ENCODE results near the gene RAB15. TPM values are rescaled to one million over a fixed set of nuclear protein-coding genes. Genes with fewer than 3 reads are reported as not detected.

RAB15 gene
- total RNA-seq, 1 experiment from 2014 or later = 20.6 TPM

- Histone ChIP-seq H2AFZ (ENCODE audit: low read length) (no peak overlapping the region), H3K27ac (ENCODE audit: low read length) (no peak overlapping the region), H3F3A (ENCODE audit: low read length, unreplicated experiment) (no peaks in the 10 kb centered on the region), H3K9ac (ENCODE audit: low read length) (no peak overlapping the region), H4K20me1 (ENCODE audit: low read length) (no peaks in the 10 kb centered on the region), H3K4me3 (ENCODE audit: low read length) (no peak overlapping the region), H3K27me3 (ENCODE audit: low read length) (no peaks in the 10 kb centered on the region), H3K9me3 (ENCODE audit: low read length) (no peaks in the 10 kb centered on the region), H3K36me3 (ENCODE audit: low read depth, low read length) (no peaks in the 10 kb centered on the region), H3K4me2 (ENCODE audit: low read length) (no peak overlapping the region), H3K79me2 (ENCODE audit: low read length) (no peaks in the 10 kb centered on the region), H3K4me1 (ENCODE audit: insufficient read depth, low read length) (no peaks in the 10 kb centered on the region), H3K9me2 (replicated peaks; ENCODE audit: low read length) (no peaks in the 10 kb centered on the region)
- no peak for DNase-seq
- TF ChIP-seq EZH2phosphoT487 (IDR thresholded peaks at IDR 0.05; ENCODE audit: borderline replicate concordance, low read length) (no peak), EZH2 (IDR thresholded peaks at IDR 0.05; ENCODE audit: low read length, unreplicated experiment) (no peak), CTCF (conservative IDR thresholded peaks at IDR 0.05; ENCODE audit: low read depth, low read length) (no peak)
- ATAC-seq = no peak
- ChIA-PET POLR2A (ENCODE audit: unreplicated experiment) (no interaction called here), CTCF (no interaction called here)
- intact Hi-C loops (cut with micrococcal nuclease) = no loop called here
- BruUV-seq (replicated peaks) = no TSS peak
Measured at GRCh38 chr14:64955297-64955696, 16.8 kb downstream of the RAB15 start.

GRCh38 chr14:64954491-64955240 is 17.5 kb downstream of the RAB15 start:
- Histone ChIP-seq H3K9me3 (ENCODE audit: low read length) (no peaks in the 10 kb centered on the region), H3K4me3 (ENCODE audit: low read length) (no peak overlapping the region), H3K27me3 (ENCODE audit: low read length) (no peaks in the 10 kb centered on the region), H4K20me1 (ENCODE audit: low read length) (no peaks in the 10 kb centered on the region), H3K36me3 (ENCODE audit: low read depth, low read length) (no peaks in the 10 kb centered on the region), H3K27ac (ENCODE audit: low read length) (no peak overlapping the region), H3F3A (ENCODE audit: low read length, unreplicated experiment) (no peaks in the 10 kb centered on the region), H3K4me1 (ENCODE audit: insufficient read depth, low read length) (no peaks in the 10 kb centered on the region), H3K9me2 (replicated peaks; ENCODE audit: low read length) (no peaks in the 10 kb centered on the region), H2AFZ (ENCODE audit: low read length) (no peak overlapping the region), H3K9ac (ENCODE audit: low read length) (no peak overlapping the region), H3K79me2 (ENCODE audit: low read length) (no peaks in the 10 kb centered on the region), H3K4me2 (ENCODE audit: low read length) (no peak overlapping the region)
- intact Hi-C loops (cut with micrococcal nuclease) = no loop called here
- TF ChIP-seq EZH2 (IDR thresholded peaks at IDR 0.05; ENCODE audit: low read length, unreplicated experiment) = no peak
- no peak for TF ChIP-seq CTCF (conservative IDR thresholded peaks at IDR 0.05; ENCODE audit: low read depth, low read length)
- TF ChIP-seq EZH2phosphoT487 (IDR thresholded peaks at IDR 0.05; ENCODE audit: borderline replicate concordance, low read length) = no peak
- DNase-seq = no peak
- ChIA-PET POLR2A (ENCODE audit: unreplicated experiment) (no interaction called here), CTCF (no interaction called here)
- ATAC-seq = no peak
- BruUV-seq (replicated peaks) = no TSS peak

GRCh38 chr14:64953661-64954060 is 18.5 kb downstream of the RAB15 start:
- H3K36me3 ChIP-seq (ENCODE audit: low read depth, low read length) = no peaks in the 10 kb centered on the region
- H3K79me2 ChIP-seq (ENCODE audit: low read length) = no peaks in the 10 kb centered on the region
- H3K4me3 ChIP-seq (ENCODE audit: low read length) = no peak overlapping the region
- ChIA-PET CTCF (interaction anchor here (0.6 kb wide), 1 partner anchor 1589 kb away, joined by 5 read pairs; no protein-coding TSS in a partner anchor), POLR2A (ENCODE audit: unreplicated experiment) (no interaction called here)
- DNase-seq (no peak), ATAC-seq (no peak)
- intact Hi-C loops (cut with micrococcal nuclease) = no loop called here
- H3K4me2 ChIP-seq (ENCODE audit: low read length) = no peak overlapping the region
- no peaks in the 10 kb centered on the region for H3K9me3 ChIP-seq (ENCODE audit: low read length)
- H3K27me3 ChIP-seq (ENCODE audit: low read length) = no peaks in the 10 kb centered on the region
- no peaks in the 10 kb centered on the region for H4K20me1 ChIP-seq (ENCODE audit: low read length)
- no peaks in the 10 kb centered on the region for H3F3A ChIP-seq (ENCODE audit: low read length, unreplicated experiment)
- no peak overlapping the region for H3K27ac ChIP-seq (ENCODE audit: low read length)
- no TSS peak for BruUV-seq (replicated peaks)
- H3K9me2 ChIP-seq (replicated peaks; ENCODE audit: low read length) = no peaks in the 10 kb centered on the region
- no peaks in the 10 kb centered on the region for H3K4me1 ChIP-seq (ENCODE audit: insufficient read depth, low read length)
- H3K9ac ChIP-seq (ENCODE audit: low read length) = no peak overlapping the region
- no peak for TF ChIP-seq EZH2 (IDR thresholded peaks at IDR 0.05; ENCODE audit: low read length, unreplicated experiment)
- no peak for TF ChIP-seq EZH2phosphoT487 (IDR thresholded peaks at IDR 0.05; ENCODE audit: borderline replicate concordance, low read length)
- TF ChIP-seq CTCF (conservative IDR thresholded peaks at IDR 0.05; ENCODE audit: low read depth, low read length) = no peak
- no peak overlapping the region for H2AFZ ChIP-seq (ENCODE audit: low read length)

All from PC-3 (cell line).